Stimulated activated CD8-positive, alpha-beta memory T cell treated with anti-CD3 and anti-CD28 coated beads, Interleukin-7, amount 100 ng/mL, for 1 hour (primary cell): ENCODE results near the gene ETFA.

Experiments
- DNase-seq, 2 donors: peaks; one replicate each; pipeline ENCODE4 v3.0.0-alpha.2; 2020; ENCODE audit warnings: low read depth in 2 of 2

The ETFA gene

DNA sequence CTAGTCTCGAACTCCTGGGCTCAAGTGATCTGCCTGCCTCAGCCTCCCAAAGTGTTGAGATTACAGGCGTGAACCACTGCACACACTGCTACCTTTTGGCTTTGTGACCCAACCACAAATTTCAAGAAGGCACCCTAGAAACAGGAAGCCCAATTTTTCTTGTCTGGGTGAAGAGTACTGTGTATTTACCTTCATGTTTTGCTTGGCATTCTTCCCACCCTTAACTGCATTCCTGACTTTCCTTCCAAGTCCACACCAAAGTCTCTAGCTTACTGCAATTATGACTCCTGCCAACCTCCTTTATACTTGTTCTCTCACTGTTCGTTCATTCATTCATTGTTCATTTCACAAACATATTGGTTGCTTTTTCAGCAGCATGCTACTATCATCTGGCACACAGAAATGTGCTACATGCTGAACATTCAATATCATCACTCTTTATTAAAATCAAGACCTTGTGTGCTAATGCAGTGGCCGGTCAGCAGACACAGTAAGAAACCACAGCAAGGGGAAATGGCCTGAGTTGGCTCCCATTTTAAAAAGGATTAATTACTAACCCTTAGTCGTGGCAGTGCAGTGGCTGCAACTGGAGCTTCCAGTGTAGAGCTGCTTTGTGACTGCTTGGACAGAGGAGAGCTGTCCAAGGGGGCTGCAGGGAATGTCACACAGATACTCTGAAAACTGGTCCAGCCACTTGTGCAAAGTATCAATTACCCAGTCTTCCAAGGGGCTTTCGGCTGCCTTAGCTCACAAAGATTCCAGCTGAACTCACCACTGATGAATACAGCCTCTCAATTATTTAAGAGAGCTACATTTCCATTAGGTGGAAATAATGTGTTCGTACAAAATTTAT lies 94.0 kb downstream of the ETFA start:
- DNase-seq: no peak

GRCh38 chr15:76215634-76216033 lies 95.6 kb downstream of the ETFA start:
- no peak for DNase-seq

DNA sequence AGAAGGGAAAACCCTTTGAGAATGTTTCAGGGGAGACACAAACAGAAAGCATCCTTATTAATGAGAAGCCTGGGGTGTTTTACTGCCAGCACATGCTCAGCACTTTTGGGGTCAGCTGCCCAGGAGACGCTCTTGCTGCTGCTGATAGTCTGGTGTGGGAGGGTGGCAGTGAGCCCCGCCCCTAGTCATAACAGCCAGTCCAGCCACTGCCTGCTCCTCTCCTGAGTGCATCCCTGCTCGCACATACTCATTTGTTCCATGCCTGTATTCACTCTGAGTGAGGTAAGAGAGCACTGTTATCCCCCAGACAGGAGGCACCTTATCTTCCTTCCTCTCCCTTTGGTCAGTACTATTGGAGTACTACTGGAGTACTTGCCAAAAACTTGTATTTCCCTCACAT lies 101.3 kb downstream of the ETFA start:
- DNase-seq: no peak

GRCh38 chr15:76209523-76209922 lies 101.7 kb downstream of the ETFA start:
- DNase-seq: no peak

GRCh38 chr15:76208786-76209424 lies 102.4 kb downstream of the ETFA start:
- DNase-seq: no peak

DNA sequence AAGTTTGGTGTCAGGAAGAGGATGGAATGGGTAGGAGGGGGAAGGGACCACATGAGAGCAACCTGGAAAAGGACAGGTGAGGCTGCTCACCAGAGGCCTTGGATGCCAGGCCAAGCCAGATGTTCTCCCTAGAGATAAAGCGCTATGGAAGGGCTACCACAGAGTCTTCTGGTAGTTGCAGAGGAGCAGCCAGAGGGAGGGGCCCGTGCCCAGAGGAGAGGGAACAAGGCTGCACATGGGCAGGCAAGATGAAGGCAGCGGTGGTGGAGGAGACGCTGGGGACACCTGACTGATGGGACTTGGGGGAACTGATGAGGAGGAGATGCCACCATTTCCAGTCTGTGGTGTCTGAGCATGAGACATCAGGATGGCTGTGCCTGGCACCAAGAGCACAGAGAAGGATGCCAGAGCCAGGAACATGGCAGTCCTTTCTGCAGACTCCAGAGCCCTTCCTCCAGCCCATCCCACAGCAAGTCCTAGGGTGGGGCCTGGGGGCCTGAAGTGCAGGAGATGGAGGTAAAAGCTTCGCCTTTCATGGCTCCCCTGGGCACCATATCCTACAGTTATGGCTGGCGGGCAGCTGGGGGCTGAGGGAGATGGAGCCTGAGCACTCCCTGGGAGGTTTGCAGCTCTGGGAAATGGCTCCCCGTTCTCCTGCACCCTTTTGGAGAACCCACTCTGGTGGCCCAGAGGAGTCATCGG lies 103.0 kb downstream of the ETFA start:
- no peak for DNase-seq

DNA sequence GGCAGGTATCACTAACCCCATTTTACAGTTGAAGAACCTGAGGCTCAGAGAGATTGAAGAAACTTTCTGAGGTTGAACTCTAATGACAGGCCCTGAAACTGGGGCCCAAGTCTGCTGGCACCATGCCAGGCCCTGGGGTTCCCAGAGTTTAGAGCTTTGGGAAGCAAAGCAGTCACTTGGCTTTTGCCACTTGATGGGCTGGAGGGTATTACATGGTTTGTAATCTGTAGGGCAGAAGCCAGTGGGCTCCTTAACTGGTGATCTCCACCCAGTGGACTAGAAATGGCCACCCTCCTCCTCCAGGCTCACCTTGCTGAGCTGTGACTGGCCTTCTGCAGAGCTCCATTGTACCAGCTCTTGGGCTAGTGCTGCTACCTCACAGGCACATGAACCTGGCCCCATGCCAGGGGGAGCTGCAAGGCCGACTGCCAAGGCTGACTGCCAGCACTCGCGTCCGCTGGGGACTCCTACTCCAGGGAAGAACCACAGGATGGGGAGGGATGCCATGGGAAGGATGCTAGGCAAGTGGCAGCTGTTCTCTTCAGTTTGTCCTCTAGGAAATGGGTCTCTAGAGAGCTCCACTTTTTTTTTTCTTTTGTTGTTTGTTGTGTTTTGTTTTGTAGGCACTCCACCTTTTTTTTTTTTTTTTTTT lies 104.8 kb downstream of the ETFA start:
- no peak for DNase-seq

GRCh38 chr15:76204916-76205460 lies 106.3 kb downstream of the ETFA start:
- no peak for DNase-seq

- DNase-seq: no peak
Measured at GRCh38 chr15:76204109-76204845, 107.0 kb downstream of the ETFA start.

DNA sequence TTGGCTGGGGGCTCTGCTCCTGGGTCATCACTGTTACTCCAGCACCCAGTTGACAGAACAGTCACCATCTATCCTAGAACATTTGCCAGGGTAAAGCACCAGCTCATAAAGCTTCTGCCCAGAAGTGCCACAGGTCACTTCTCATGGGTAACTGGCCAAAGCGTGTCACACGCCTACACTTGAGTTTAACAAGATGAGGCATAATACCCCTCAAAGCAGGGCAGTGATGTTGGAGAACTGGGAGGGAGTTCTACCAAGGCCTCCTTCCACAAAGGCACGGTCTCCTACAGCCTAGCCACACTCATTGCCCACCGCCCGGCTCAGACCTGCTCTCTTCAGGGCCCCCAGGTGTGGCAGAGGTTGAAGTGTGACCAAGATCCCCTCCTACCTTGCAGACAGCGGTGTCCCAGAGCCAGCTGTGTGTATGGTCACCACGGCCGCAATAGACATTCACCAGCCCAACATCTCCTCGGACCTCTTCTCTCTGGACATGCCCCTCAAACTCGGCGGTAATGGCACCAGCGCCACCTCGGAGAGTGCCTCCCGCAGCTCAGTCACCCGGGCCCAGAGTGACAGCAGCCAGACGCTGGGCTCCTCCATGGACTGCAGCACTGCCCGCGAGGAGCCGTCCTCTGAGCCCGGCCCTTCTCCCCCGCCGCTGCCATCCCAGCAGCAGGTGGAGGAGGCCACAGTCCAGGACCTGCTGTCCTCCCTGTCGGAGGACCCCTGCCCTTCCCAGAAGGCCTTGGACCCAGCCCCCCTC lies 107.7 kb downstream of the ETFA start:
- no peak for DNase-seq

GRCh38 chr15:76201536-76202255 lies 109.6 kb downstream of the ETFA start:
- no peak for DNase-seq

DNA sequence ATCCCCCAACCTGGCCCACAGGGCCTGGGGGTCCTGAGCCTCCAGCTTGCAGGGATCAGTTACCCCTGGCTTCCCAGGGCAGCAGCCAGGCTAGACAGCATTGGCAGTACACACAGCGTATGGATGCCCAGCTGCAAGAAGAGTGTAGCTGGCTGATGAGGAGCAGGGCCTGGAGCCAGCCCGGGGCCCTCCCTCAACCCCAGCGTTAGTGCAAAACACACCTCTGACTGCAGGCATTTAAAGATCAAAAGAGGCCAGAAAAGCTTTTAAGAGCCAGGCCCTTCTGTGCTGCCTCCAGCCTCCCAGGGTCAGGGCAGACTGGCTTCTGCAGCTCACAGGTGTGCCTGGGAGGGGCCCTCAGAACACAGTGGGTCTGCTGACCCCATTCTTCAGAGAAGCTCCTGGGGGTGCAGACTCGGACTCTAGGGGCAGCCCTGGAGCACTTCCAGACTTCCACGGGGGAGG lies 110.6 kb downstream of the ETFA start:
- no peak for DNase-seq

DNA sequence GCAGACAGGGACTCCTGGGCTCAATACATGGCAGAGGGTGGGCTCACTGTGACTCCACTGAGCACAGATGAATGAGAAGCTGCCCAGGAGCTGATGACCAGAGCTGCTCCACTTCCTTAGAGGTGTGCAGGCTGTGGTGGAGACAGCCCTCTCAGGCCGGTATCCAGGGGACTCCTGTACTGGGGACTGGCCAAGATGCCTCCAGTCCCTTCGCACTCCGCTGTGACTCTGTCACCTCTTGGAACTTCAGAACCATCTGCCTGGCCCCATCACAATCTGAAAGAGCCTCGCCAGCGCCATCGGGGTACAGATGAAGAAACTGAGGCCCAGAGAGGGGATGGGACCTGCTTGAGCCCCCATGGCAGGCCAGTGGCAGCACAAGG lies 111.2 kb downstream of the ETFA start:
- DNase-seq: no peak

GRCh38 chr15:76199106-76200082 lies 111.9 kb downstream of the ETFA start:
- no peak for DNase-seq

DNA sequence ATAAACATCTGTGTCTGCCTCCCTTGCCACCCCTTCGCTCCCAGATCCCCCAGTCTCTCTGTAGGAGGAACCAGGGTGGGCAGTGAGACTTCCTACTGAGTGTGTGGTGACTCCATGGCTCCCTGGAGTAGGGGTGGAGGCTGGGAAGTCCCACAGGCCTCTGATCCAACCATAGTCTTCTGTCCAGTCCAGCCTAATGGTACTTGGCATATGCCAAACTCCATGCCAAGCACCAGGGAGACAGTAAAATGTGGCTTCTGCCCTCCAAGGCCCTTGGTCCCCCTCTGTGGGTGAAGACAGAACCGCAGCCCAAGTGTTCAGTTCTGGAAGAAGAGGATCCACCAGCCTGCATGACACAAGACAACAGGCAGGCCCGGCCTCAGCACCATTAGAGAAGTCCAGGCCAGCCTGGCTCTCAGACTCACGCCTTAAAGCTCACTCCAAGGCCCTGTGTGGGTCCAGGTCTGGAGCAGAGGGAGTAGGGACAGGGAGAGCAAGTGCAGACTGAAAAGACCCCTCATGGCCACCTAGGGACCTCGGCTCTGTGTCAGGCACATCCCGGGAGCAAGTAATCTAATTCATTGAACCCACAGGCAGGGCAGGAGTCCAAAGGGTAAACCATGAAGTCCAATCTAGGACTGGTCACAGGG lies 112.7 kb downstream of the ETFA start:
- no peak for DNase-seq

- no peak for DNase-seq
Measured at GRCh38 chr15:76197703-76198455, 113.4 kb downstream of the ETFA start.
